GM21360 (cell line): ENCODE data around the gene TAF11L4.
"Not testable (repeated sequence)": the region's sequence is repeated elsewhere in the genome, so short reads cannot be mapped to it uniquely, and the experiment has no call there.

Experiments
- ATAC-seq: cut with Tn5 transposase; IDR thresholded peaks from one replicate; pipeline ENCODE4 v1.9.1; 2021; ENCODE audit warnings: mild to moderate bottlenecking, moderate library complexity; ENCODE audit not compliant: unreplicated experiment

Gene TAF11L4

DNA sequence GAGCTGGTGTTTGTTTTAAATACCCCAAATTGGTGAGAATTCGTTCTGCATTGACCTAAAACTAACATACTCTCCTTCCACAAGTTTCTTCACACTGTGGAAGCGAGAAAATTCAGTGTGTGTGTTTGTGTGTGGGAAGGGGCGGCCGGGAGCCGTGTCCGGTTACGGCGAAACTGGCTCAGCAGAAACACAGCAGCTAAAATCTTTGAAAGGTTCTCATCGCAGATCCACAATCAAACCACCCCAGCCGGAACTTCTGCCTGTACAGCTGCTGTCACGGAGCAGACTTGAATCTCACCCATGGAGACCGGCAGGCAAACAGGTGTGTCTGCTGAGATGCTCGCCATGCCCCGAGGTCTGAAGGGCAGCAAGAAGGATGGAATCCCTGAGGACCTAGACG, at the start of gene TAF11L4:
TSS of gene TAF11L4 (plus strand) at position 301 of the 400 bp plus-strand sequence.
- ATAC-seq = not testable (repeated sequence)

DNA sequence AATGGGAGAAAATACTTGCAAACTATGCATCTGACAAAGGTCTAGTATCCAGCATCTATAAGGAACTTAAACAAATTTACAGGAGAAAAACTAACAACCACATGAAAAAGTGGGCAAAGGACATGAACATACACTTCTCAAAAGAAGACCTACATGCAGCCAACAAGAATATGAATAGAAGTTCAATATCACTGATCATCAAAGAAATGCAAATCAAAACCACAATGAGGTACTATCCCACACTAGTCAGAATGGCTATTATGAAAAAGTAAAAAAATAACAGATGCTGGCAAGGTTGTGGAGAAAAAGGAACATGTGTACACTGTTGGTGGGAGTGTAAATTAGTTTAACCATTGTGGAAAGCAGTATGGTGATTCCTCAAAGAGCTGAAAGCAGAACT, 46.5 kb upstream of the TAF11L4 start:
- not testable (repeated sequence) for ATAC-seq

- ATAC-seq = no peak
Measured at GRCh38 chr5:17477043-17477442, 44.6 kb upstream of the TAF11L4 start.

DNA sequence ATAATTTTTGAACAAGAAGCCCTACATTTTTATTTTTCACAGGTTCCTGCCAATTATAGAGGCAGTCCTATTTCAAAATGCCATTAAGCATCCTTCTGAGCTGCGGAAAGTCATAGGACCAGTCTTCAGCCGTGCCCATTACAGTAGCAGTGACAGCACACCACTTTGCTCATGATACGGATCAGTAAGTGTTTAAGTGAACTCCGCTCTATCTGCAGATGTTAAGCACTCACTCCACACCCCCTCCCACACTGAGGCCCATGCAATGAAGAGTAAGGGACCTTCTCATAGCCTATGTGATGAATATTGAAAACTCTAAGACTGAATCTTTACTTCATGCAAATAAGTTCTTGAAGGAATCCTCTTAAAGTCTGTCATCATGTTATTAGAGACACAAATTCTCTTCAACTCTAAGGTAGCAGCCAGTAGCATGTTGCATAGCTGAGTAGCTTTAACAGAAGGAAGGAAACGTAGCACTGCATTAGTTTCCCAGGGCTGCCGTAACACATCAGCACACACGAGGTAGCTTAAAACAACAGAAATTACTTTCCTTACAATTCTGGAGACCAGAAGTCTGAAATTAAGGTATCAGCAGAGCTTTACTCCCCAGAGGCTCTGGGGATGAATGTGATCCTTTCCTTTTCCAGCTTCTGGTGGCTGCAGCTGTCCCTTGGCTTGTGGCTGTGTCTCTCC, 43.9 kb upstream of the TAF11L4 start:
- ATAC-seq = no peak

DNA sequence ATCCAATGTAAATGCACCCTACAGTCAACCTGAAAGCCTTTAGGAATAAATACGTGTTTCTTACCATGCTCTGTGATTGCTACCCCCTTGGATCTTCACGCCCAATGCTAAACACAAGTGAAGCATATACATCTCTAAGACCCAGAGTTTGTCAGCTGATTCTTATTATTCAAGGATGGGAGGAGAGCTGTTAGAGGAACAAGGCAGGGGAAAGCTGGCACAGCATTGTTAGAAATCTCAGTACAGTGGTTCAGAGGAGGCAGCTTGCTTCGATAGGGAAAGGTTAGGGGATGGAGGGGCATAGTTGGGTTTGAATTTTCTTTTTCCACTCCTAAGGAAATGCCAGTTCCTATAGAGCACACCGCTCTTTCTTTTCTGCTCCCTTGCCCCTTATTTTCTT, 40.2 kb upstream of the TAF11L4 start:
- ATAC-seq = no peak

DNA sequence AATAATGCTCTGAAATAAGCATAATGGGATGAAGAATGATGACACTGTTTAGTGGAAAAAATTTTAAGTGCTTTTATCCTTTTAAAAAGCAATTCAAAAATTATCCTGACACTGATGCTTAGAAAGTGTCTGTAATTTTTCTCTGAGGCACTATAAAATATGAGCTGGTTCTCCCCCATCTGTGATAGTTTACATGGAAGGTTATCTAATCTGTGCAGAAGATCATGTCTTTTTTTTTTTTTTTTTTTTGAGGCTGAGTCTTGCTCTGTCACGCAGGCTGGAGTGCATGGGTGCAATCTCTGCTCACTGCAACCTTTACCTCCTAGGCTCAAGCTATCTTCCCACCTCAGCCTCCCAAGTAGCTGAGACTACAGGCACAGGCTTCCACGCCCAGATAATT, 38.8 kb upstream of the TAF11L4 start:
- no peak for ATAC-seq

DNA sequence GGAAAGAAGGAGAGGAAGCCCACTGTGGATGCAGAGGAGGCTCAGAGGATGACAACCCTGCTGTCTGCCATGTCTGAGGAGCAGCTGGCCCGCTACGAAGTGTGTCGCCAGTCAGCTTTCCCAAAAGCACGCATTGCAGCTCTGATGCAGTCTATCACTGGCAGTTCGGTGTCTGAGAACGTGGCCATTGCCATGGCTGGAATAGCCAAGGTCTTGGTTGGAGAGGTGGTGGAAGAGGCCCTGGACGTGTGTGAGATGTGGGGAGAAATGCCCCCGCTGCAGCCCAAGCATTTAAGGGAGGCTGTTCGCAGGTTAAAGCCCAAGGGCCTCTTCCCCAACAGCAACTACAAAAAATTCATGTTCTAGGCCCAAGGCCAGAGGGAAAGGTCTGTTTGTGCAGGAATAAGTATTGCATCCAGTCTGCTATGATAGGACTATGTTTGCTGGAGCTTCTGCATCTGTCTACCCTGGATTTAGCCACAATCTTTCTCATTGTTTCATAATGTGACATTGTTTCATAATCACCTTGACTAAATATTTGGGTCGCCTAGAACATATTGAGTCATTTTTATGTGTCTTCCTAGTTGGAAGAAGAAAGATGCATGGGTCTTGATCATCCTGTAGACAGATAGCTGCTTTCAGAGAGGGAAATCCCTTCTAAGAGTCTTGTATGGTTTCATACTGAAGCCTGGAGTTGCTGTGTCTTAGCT, 35.0 kb upstream of the TAF11L4 start:
- not testable (repeated sequence) for ATAC-seq

GRCh38 chr5:17487174-17487512, 34.5 kb upstream of the TAF11L4 start:
- no peak for ATAC-seq

- ATAC-seq = not testable (repeated sequence)
Measured at GRCh38 chr5:17491257-17491656, 30.3 kb upstream of the TAF11L4 start.

DNA sequence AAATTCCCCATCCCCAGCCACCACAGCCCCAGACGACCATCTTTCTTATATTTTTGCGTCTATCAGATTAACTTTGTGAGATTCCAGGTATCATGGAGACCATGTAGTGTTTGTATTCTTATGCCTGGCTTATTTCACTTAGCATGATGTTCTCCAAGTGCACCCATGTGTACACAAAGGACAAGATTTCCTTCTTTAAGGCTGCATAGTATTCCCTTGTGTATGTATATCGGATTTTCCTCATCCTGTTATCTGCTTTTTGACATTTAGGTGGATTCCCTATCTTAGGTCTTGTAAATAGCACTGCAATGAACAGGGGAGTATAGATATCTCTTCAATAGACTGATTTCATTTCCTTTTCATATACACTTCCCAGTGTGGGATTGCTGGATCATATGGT, 28.8 kb upstream of the TAF11L4 start:
- no peak for ATAC-seq

DNA sequence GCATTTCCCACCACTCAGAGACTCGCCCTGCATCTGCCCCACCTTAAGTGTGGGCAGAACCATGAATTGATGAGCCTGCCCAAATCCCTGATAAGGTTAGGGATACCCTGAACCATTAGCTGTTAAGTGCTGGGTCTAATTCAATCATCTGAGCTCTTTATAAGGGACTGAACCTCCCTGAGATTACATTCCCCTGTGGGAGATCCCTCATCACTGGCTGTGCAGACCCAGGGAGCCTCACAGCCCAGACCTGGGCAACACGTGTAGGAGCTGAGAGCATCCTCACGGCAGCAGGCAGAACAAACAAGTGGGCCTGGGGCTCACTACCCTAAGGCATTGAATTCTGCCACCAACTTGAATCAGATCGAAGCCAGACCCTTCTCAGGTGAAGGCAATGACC, 24.2 kb upstream of the TAF11L4 start:
- ATAC-seq = no peak

GRCh38 chr5:17497931-17498330, 23.7 kb upstream of the TAF11L4 start, which contains the start of gene TAF11L2:
TSS of gene TAF11L2 (plus strand) at chr5:17498231.
- not testable (repeated sequence) for ATAC-seq

DNA sequence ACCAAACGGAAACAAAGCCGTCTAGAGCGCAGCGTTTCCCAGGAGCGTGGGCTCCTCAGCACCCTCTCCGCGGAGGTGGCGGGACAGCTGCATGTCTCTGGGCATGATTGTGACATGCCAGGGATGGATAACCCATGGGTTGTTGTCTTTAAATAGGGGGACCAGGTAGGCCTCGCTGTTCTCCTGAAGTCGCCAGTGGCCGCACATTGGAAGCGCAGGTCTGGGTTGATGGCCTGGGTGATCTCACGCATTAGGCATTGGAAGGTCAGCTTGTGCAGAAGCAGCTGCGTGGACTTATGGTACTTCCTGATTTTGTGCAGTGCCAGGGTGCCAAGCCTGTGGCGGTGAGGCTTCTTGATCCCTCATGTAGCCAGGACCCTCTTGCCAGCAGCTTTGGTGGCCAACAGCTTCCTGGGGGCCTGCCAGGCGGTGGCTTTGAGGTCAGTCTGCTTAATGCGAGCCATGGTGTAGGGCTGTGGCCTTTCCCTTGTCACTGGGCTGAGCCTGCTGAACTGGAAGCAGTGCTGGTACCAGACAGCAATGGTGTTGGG, 9.8 kb upstream of the TAF11L4 start:
- no peak for ATAC-seq

DNA sequence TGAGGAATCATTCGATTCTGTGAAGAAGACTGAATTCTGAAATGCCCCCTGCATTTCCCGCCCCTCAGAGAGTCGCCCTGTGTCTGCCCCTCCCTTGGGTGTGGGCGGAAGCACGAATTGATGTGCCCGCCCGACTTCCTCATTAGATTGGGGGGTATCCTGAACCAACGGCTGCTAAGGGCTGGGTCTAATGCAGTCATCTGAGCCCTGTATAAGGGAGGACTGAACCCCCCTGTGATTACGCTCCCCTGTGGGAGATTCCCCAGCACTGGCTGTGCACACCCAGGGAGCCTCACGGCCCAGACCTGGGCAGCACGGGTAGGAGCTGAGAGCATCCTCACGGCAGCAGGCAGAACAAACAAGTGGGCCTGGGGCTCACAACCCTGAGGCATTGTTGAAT, 4.1 kb upstream of the TAF11L4 start:
- ATAC-seq = not testable (repeated sequence)

DNA sequence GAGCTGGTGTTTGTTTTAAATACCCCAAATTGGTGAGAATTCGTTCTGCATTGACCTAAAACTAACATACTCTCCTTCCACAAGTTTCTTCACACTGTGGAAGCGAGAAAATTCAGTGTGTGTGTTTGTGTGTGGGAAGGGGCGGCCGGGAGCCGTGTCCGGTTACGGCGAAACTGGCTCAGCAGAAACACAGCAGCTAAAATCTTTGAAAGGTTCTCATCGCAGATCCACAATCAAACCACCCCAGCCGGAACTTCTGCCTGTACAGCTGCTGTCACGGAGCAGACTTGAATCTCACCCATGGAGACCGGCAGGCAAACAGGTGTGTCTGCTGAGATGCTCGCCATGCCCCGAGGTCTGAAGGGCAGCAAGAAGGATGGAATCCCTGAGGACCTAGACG, 3.5 kb upstream of the TAF11L4 start, which contains the start of gene TAF11L3:
TSS of gene TAF11L3 (plus strand) at position 301 of the 400 bp plus-strand sequence.
- not testable (repeated sequence) for ATAC-seq

GRCh38 chr5:17519508-17519907, 2.1 kb upstream of the TAF11L4 start:
- not testable (repeated sequence) for ATAC-seq

- ATAC-seq = not testable (repeated sequence)
Measured at GRCh38 chr5:17524935-17525334, 3.3 kb downstream of the TAF11L4 start, which contains the start of gene TAF11L5. TSS of gene TAF11L5 (plus strand) at chr5:17525235.

DNA sequence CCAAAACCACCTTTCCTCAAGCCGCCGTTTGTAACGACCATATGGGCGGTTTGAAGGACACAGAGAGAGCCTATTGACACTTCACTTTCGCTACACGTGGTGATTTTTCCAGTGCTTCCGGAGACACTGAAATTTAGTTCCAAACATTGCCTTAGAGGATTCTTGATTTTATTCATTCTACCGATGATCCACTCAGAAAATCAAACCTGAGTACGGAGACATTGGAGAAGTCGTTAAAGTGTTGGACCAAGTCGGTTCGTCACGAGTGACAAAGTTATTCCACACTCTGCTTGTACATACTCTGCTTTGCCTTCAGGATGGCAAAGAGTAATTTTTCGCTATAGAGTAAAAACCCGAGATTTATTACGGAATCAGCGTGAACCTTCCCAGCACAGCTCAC, 4.9 kb downstream of the TAF11L4 start:
- ATAC-seq = not testable (repeated sequence)

DNA sequence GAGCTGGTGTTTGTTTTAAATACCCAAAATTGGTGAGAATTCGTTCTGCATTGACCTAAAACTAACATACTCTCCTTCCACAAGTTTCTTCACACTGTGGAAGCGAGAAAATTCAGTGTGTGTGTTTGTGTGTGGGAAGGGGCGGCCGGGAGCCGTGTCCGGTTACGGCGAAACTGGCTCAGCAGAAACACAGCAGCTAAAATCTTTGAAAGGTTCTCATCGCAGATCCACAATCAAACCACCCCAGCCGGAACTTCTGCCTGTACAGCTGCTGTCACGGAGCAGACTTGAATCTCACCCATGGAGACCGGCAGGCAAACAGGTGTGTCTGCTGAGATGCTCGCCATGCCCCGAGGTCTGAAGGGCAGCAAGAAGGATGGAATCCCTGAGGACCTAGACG, 6.8 kb downstream of the TAF11L4 start, which contains the start of gene TAF11L6:
TSS of gene TAF11L6 (plus strand) at position 301 of the 400 bp plus-strand sequence.
- ATAC-seq = not testable (repeated sequence)
